ENCODE results near the gene MTUS2.

- no peak for TF ChIP-seq CTCF (IDR thresholded peaks at IDR 0.05 in 4 of 5, conservative IDR thresholded peaks at IDR 0.05 in 1 of 5)
- TF ChIP-seq POLR2A (IDR thresholded peaks at IDR 0.05) = no peak
Observed at GRCh38 chr13:29175250-29175873, 355.2 kb downstream of the MTUS2 start.

Data from gastrocnemius medialis (tissue), 4 donors.